ENCODE results near the gene HIPK2.

DNA sequence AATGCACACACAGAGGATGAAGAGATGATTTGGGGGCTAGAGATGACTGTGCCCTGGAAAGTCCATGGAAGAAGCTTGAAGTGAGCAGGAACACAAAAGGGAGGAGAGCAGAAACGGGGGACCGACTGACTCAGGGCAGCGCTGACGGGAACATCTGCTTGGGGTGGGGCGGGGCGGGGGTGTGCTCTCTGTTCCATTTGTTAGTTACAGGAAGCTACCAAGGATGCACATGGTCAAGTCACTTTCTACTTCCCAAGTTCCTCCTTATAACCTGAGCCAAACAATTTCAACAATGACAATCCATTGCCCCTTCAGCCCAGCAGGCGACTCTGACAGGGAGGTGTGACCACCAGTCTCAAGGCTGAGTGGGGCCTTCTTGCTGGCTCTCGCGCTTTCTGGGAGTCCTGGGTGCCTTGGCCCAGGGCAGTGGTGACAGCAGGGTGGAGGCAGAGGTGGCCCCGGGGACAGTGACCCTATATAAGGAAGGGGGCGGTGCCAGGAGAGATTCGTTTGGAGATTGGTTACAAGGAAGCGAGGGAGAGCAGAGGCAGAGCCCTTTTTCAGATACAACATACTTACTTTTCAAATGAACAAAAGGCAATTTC, 214.7 kb downstream of the HIPK2 start:
- TF ChIP-seq, protein P1, sequence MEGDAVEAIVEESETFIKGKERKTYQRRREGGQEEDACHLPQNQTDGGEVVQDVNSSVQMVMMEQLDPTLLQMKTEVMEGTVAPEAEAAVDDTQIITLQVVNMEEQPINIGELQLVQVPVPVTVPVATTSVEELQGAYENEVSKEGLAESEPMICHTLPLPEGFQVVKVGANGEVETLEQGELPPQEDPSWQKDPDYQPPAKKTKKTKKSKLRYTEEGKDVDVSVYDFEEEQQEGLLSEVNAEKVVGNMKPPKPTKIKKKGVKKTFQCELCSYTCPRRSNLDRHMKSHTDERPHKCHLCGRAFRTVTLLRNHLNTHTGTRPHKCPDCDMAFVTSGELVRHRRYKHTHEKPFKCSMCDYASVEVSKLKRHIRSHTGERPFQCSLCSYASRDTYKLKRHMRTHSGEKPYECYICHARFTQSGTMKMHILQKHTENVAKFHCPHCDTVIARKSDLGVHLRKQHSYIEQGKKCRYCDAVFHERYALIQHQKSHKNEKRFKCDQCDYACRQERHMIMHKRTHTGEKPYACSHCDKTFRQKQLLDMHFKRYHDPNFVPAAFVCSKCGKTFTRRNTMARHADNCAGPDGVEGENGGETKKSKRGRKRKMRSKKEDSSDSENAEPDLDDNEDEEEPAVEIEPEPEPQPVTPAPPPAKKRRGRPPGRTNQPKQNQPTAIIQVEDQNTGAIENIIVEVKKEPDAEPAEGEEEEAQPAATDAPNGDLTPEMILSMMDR (conservative IDR thresholded peaks at IDR 0.05 in 1 of 2, IDR thresholded peaks at IDR 0.05 in 1 of 2; ENCODE audit: extremely low read depth in 1 of 2, insufficient read depth in 1 of 2, low read depth in 1 of 2, low read length in 2 of 2): no peak
- TF ChIP-seq EZH2 (IDR thresholded peaks at IDR 0.05; ENCODE audit: borderline replicate concordance, low read length): no peak
